ENCODE data around the gene PRKCE. TPM values are rescaled to one million over a fixed set of nuclear protein-coding genes. Genes with fewer than 3 reads are reported as not detected.

Gene PRKCE
- total and polyA plus RNA-seq, 2 donors (not counting 3 experiments of a cell fraction or from before 2014, with no cell fraction given): 27.9 to 33.9 TPM

GRCh38 chr2:45986509-45986908 is 335.0 kb downstream of the PRKCE start:
- dilution Hi-C loops (cut with MboI; ENCODE audit: extremely low pct_ligation_motif_present, low sequenced_read_pairs) (no loop called here), intact Hi-C loops (cut with micrococcal nuclease) (no loop called here)
- Histone ChIP-seq H3K79me2 (ENCODE audit: control insufficient read depth, insufficient read depth, low read length) (no peaks in the 10 kb centered on the region), H3K4me1 (ENCODE audit: control insufficient read depth, extremely low read depth, insufficient read depth, low read length) (peaks cover 8% of the 10 kb centered on the region), H3K27me3 (ENCODE audit: control insufficient read depth in 2 of 2, insufficient read depth in 2 of 2, low read length in 2 of 2) (no peaks in the 10 kb centered on the region), H4K20me1 (replicated peaks; ENCODE audit: control insufficient read depth, extremely low read depth, insufficient read depth, low read length) (no peaks in the 10 kb centered on the region), H3K9me1 (replicated peaks; ENCODE audit: control insufficient read depth, extremely low read depth, insufficient read depth, low read length) (no peaks in the 10 kb centered on the region), H3K36me3 (ENCODE audit: control insufficient read depth in 2 of 2, extremely low read depth in 1 of 2, insufficient read depth in 2 of 2, low read length in 2 of 2) (peaks cover 0 to 2% of the 10 kb centered on the region in 2 experiments), H3K9me3 (replicated peaks; ENCODE audit: control insufficient read depth, insufficient read depth, low read length) (no peaks in the 10 kb centered on the region), H2AFZ (ENCODE audit: low read depth, low read length) (no peak overlapping the region), H3K4me2 (ENCODE audit: insufficient read depth, low read length) (no peak overlapping the region), H3K9ac (replicated peaks; ENCODE audit: extremely low read depth, insufficient read depth, low read length) (no peak overlapping the region), H3K27ac (ENCODE audit: insufficient read depth, low read depth, low read length) (no peak overlapping the region), H3K4me3 (replicated peaks in 1 of 3; ENCODE audit: insufficient read depth in 1 of 3, low read depth in 1 of 3, low read length in 3 of 3) (no peak overlapping the region)
- no TSS peak for BruUV-seq (replicated peaks)
- FAIRE-seq (no peak), DNase-seq (ENCODE audit: low read depth, low spot score) (no peak)
- ChIA-PET CTCF (no interaction called here), POLR2A (no interaction called here)
- no peak for TF ChIP-seq EZH2 (IDR thresholded peaks at IDR 0.05; ENCODE audit: borderline replicate concordance, low read depth, low read length, severe bottlenecking)
- no peak for TF ChIP-seq CTCF (IDR thresholded peaks at IDR 0.05; ENCODE audit: extremely low read depth in 1 of 2, insufficient read depth in 1 of 2, low read depth in 1 of 2, low read length in 2 of 2)

DNA sequence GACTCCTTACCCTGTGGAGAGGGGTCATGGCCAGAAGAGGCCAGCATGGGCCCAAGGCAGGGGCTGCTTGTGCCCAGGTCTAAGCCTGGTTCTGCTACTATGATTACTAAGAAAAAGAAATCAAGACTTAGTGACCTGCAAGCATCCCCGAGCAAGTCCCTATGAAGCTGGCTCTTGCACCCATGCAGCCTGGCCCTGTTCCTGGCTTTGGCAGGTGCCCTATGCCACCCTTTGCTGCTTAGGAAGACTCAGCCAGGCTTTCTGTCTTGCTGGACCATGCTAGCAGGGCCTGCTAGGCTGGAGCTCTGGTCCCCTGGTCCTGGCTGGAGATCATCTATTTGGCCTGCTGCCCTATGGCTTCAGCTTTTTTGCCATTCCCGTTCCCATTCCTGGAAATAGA is 336.4 kb downstream of the PRKCE start:
- FAIRE-seq: no peak
- intact Hi-C loops (cut with micrococcal nuclease) (no loop called here), dilution Hi-C loops (cut with MboI; ENCODE audit: extremely low pct_ligation_motif_present, low sequenced_read_pairs) (no loop called here)
- H3K27me3 ChIP-seq (ENCODE audit: control insufficient read depth in 2 of 2, insufficient read depth in 2 of 2, low read length in 2 of 2): no peaks in the 10 kb centered on the region
- no peak overlapping the region for H3K4me3 ChIP-seq (replicated peaks in 1 of 3; ENCODE audit: insufficient read depth in 1 of 3, low read depth in 1 of 3, low read length in 3 of 3)
- no peak overlapping the region for H3K27ac ChIP-seq (ENCODE audit: insufficient read depth, low read depth, low read length)
- H3K79me2 ChIP-seq (ENCODE audit: control insufficient read depth, insufficient read depth, low read length): no peaks in the 10 kb centered on the region
- no peaks in the 10 kb centered on the region for H4K20me1 ChIP-seq (replicated peaks; ENCODE audit: control insufficient read depth, extremely low read depth, insufficient read depth, low read length)
- H3K9ac ChIP-seq (replicated peaks; ENCODE audit: extremely low read depth, insufficient read depth, low read length): no peak overlapping the region
- peaks cover 8% of the 10 kb centered on the region for H3K4me1 ChIP-seq (ENCODE audit: control insufficient read depth, extremely low read depth, insufficient read depth, low read length)
- TF ChIP-seq CTCF (IDR thresholded peaks at IDR 0.05; ENCODE audit: extremely low read depth in 1 of 2, insufficient read depth in 1 of 2, low read depth in 1 of 2, low read length in 2 of 2): no peak
- no peak for TF ChIP-seq POLR2AphosphoS5 (IDR thresholded peaks at IDR 0.05; ENCODE audit: insufficient read depth, low read depth, low read length)
- TF ChIP-seq EZH2 (IDR thresholded peaks at IDR 0.05; ENCODE audit: borderline replicate concordance, low read depth, low read length, severe bottlenecking): no peak
- TF ChIP-seq, protein P1, sequence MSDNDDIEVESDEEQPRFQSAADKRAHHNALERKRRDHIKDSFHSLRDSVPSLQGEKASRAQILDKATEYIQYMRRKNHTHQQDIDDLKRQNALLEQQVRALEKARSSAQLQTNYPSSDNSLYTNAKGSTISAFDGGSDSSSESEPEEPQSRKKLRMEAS (IDR thresholded peaks at IDR 0.05; ENCODE audit: insufficient read depth, insufficient read length): no peak
- TF ChIP-seq JUN (IDR thresholded peaks at IDR 0.05; ENCODE audit: borderline replicate concordance, insufficient read depth, insufficient read length, low read depth): no peak
- no TSS peak for BruUV-seq (replicated peaks)
- no peak overlapping the region for H2AFZ ChIP-seq (ENCODE audit: low read depth, low read length)
- peaks cover 0 to 2% of the 10 kb centered on the region in 2 experiments for H3K36me3 ChIP-seq (ENCODE audit: control insufficient read depth in 2 of 2, extremely low read depth in 1 of 2, insufficient read depth in 2 of 2, low read length in 2 of 2)
- CTCF ChIA-PET: no interaction called here
- POLR2A ChIA-PET: no interaction called here
- H3K9me3 ChIP-seq (replicated peaks; ENCODE audit: control insufficient read depth, insufficient read depth, low read length): no peaks in the 10 kb centered on the region
- H3K9me1 ChIP-seq (replicated peaks; ENCODE audit: control insufficient read depth, extremely low read depth, insufficient read depth, low read length): no peaks in the 10 kb centered on the region
- DNase-seq (ENCODE audit: low read depth, low spot score): no peak
- no peak overlapping the region for H3K4me2 ChIP-seq (ENCODE audit: insufficient read depth, low read length)
